Gastrocnemius medialis (tissue), 4 donors: ENCODE results near the gene ALDH1A3.

Experiments used
- CTCF ChIP-seq, 5 experiments: fragments of 450-650 bp in 3 of 5; fragments of 200-600 bp in 2 of 5; sonication (generic) in 2 of 5; IDR thresholded peaks in 4 of 5; conservative IDR thresholded peaks in 1 of 5; 1 replicate in 4 of 5; 2 replicates in 1 of 5; pipeline ENCODE4 v1.5.1; 2016 to 2019; ENCODE audit warnings: antibody characterized with exemption in 5 of 5, mild to moderate bottlenecking in 3 of 5, moderate library complexity in 3 of 5
- POLR2A ChIP-seq, 2 donors: fragments of 450-650 bp; IDR thresholded peaks; one replicate each; pipeline ENCODE4 v1.6.1; 2017; ENCODE audit warnings: antibody characterized with exemption in 2 of 2, mild to moderate bottlenecking in 2 of 2, moderate library complexity in 2 of 2

GRCh38 chr15:100923902-100924301 lies 44.3 kb downstream of the ALDH1A3 start:
- no peak for TF ChIP-seq CTCF (IDR thresholded peaks at IDR 0.05 in 4 of 5, conservative IDR thresholded peaks at IDR 0.05 in 1 of 5)
- no peak for TF ChIP-seq POLR2A (IDR thresholded peaks at IDR 0.05)
